HG03108 (cell line): ENCODE measurements around the gene TMEM267.
A peak's percentile ranks its signal among the peaks of the same experiment; 100 is the strongest.
"Not testable (repeated sequence)": the region's sequence is repeated elsewhere in the genome, so short reads cannot be mapped to it uniquely, and the experiment has no call there.

Experiments
- ATAC-seq: cut with Tn5 transposase; IDR thresholded peaks from one replicate; pipeline ENCODE4 v1.9.1; 2021; ENCODE audit warnings: moderate library complexity; ENCODE audit not compliant: unreplicated experiment

The TMEM267 gene, protein sequence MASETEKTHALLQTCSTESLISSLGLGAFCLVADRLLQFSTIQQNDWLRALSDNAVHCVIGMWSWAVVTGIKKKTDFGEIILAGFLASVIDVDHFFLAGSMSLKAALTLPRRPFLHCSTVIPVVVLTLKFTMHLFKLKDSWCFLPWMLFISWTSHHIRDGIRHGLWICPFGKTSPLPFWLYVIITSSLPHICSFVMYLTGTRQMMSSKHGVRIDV

GRCh38 chr5:43483298-43484105 is at the start of gene TMEM267:
Gene TMEM267, minus strand, starts transcription at chr5:43483865. Its CDS starts 29,896 bp downstream, at chr5:43453969.
- ATAC-seq, result peak; percentile 87

DNA sequence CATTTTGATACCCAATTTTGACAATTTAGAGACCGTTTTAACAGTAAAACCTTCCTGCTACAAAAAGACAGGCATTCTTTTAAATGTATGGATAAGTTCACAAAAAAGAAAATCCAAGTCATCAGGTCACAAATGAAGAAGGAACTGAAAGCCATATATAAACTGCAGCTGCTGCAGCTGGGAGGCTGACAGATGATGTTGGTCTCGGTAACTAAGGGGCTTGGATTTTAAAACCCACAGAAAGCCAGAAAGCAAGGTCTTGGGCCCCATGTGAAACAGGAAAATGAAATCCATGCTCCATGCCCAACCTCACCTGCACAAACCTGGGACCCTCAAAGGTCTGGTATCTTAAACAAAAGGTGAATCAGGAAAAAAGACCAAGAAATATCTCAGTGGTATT is 47.0 kb upstream of the TMEM267 start:
- no peak for ATAC-seq

GRCh38 chr5:43523662-43524072 is 40.0 kb upstream of the TMEM267 start:
- ATAC-seq, result no peak

GRCh38 chr5:43520615-43521014 is 37.0 kb upstream of the TMEM267 start:
- ATAC-seq, result no peak

DNA sequence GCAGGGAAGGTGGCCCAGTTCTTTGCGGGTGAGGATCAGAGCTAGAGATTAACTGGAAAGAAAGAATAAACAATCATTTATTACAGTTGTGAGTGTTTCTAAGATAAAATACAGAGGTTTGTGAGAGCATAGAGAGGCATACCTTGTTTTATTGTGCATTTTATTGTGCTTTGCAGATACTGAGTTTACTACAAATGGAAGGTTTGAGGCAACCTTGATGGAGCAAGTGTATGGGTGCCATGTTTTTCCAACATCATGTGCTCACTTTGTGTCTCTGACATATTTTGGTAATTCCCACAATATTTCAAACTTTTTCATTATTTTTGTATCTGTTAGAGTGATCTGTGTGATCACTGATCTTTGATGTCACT is 32.0 kb upstream of the TMEM267 start:
- no peak for ATAC-seq

- peak; percentile 99 for ATAC-seq
Measured at GRCh38 chr5:43514816-43515677, 31.4 kb upstream of the TMEM267 start, which contains the start of gene C5orf34. Gene C5orf34, minus strand, starts transcription at chr5:43515148. Its CDS starts 5,809 bp downstream, at chr5:43509339.

DNA sequence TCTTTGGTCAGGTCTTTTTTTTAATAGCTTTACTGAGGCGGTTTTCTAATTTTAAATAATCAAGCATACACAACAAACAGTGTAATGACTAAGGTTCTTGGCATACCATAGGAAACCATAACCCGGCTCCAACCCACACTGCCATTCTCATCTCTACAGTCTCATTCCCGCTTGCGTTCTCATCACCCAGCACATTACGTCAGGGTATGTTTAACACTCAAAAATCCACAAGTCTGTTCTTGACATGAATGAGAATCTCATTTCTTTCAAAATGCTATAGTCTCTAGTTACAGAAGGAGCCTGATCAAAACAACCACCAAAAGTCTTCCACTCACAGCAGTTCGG is 30.8 kb upstream of the TMEM267 start:
- peak; percentile 19 for ATAC-seq

- no peak for ATAC-seq
Measured at GRCh38 chr5:43514025-43514424, 30.4 kb upstream of the TMEM267 start.

GRCh38 chr5:43511062-43511461 is 27.4 kb upstream of the TMEM267 start:
- ATAC-seq, result not testable (repeated sequence)

DNA sequence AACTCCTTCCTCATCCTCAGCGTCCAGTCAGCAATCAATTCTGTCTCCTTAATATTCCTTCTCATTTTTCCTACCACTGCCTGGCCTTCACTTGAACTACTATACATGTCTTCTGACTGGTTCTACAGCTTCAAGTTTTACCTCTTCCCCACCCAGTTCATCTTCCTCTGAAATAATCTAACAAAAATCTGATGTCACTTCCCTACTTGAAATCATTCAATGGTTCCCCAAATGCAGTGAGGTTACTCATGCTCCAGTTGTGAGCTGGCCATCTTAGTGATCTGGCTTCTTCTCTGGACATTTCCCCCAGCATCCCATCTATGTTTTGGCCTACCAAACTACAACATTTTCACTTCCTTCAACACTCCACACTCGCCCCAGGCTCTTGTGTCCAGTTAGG is 14.9 kb upstream of the TMEM267 start:
- no peak for ATAC-seq

DNA sequence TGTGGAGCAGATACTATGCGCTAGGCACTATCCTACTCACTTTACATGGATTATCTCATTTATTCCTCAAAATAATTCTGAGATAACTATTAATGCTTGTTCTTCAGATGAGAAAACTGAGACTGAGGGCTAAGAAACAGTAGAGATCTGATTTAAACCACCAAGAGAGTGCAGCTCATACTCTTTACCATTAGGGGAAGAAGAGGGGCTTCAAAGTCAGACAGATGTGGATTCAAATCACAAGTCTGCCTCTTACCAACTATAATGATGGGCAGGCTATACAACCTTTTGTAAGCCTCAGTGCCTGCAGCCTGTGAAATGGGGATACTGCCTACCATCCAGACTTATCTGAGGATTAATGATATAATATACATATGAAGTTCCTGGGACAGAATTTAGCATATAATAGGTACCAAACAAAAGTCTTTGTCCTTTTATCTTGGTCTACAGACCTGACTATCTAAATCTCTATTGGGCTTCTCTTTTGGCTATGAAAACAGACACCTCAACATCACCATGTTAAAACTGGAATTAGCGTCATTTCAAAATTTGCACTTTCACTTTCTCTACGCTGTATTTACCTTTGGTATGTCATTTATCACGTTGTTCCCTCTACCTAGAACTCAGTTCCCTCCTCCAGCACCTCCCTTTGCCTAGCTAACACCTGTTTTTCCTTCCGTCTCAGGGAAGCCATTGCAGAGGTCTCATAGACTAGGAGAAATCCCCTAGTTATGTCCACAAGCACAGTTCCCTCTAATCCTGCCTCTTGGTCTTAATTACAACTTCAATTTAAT is 13.8 kb upstream of the TMEM267 start:
- no peak for ATAC-seq

DNA sequence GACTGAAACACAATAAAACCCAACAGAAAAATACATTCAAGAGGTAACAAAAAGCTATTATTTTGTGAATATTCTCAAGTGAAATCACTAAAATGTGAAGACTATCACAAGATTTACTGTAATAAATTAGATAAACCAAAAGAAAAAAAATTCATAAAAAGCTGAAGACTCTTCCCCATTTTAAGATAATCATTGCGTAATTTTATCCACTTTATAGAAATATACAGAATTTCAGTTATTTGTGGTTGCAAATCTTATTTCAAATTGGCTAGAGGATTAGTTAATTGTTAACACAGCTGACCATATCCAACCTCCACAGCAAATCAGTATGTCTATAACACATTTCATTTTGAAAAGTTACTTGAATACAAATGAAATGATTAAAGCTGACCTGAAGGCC is 7.7 kb upstream of the TMEM267 start:
- no peak for ATAC-seq

DNA sequence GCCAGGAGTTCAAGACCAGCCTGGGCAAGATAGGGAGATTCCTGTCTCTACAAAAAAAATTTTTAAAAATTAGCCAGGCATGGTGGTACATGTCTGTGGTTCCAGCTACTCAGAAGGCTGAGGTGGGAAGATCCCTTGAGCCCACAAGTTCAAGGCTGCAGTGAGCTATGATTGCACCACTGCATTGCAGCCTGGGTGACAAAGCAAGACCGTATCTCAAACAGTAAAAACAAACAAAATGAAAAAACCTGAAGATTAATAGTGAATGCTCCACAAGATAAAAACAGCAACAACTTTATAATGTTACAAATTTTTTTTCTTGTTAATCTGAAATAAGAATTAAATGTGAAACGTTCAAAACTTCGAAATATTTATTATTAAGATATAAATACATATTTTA is 2.7 kb upstream of the TMEM267 start:
- no peak for ATAC-seq

- no peak for ATAC-seq
Measured at GRCh38 chr5:43485406-43485805, 1.7 kb upstream of the TMEM267 start.

DNA sequence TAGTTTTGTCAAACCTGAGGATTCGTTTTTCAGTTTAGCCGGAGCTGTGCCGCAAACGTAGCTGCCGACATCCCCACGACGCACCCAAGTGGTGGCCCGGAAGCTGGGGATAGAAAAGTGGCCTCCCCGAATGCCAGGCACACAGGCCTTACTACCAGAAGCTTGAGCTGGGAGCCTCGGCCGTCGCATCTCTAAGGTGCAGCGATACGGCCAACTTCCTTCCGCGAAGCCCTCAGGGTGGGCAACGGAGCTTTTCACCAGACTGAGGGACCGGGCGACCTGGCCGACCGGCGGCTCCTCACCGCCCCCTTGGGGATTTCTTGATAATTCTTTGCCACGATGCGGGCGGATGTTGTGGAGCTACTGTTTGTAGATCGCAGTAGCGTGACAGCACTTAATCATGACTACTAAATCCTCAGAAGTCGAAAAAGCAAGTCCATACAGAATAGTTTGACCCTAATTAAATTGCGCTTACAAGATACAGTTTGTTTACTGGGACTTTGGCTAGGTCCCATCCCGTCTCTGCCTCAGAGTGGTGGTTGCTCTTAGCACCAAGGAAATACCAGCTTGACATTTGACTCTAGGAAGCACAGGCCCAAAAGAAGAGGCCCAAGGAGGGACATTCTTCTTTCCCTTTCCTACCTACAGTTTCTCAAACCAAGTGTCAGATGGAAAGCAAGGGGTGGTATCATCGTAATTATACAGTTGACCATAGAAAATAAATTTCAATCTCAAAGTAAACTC is 613 bp upstream of the TMEM267 start:
- ATAC-seq, result peak; percentile 65

DNA sequence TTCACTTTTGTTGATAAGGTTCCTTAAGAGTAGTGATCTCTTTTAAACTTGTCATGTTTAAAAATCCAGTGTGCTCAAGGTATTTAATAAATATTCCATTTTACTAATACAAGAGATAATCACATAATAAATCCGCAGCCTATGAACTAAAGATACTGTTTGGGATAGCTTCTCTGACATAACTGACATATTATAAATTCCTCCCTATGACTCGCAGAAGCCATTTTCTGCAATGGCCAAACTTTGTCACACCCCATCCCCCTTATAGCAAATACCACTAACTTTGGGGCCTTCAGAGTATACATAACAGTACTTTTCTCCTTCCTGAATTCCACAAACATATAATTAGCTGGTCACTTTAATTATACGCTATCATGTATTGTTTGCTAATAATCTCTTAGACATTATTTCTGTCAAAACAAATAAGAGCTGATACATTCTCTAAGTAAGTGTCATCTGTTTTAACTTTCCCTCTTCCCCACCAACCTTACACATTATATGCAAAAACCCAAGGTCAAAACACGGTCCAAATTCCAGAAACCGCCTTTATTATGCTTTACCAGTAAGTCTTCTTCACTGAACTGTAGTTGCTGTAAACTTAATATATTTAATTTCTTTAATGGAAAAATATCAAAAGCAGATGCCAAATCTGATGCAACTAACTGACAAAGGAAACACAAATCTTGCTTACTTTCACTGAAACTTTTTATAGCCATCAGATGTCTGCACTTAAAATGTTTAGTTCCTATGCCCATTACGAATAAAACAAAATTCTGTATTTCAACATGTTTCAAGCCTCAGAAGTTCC is 971 bp downstream of the TMEM267 start:
- ATAC-seq, result no peak

DNA sequence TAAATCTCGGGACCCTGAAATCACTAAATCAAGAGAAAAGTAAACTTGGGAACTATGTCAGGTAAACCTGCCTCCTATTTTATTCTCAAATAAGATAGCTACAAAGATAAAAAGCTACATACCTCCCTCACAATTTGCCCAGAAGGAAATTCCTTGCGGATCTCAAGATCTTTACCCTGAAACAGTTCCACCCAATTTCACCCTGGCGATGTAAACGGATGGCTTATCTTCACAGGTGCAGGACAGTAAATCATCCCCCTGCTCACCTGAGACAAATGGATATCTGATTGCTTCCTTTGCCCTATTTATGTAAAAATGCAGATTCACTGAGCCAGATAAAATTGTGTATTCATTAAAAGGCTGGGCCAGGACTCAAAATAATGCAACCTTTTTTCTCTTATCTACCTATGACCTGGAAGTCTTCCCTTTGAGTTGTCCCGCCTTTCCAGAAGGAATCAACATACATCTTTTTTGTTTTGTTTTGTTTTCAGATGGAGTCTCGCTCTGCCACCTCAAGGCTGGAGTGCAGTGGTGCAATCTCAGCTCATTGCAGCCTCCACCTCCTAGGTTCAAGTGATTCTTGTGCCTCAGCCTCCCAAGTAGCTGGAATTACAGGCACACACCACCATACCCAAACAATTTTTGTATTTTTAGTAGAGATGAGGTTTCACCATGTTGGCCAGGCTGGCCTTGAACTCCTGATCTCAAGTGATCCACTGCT is 13.8 kb downstream of the TMEM267 start:
- no peak for ATAC-seq

- no peak for ATAC-seq
Measured at GRCh38 chr5:43467100-43467499, 16.6 kb downstream of the TMEM267 start.

DNA sequence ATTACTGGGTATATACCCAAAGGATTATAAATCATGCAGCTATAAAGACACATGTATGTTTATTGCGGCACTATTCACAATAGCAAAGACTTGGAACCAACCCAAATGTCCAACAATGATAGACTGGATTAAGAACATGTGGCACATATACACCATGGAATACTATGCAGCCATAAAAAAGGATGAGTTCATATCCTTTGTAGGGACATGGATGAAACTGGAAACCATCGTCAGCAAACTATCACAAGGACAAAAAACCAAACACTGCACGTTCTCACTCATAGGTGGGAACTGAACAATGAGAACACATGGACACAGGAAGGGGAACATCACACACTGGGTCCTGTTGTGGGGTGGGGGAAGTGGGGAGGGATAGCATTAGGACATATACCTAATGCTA is 18.2 kb downstream of the TMEM267 start:
- not testable (repeated sequence) for ATAC-seq
